Mucosa of descending colon (tissue), 3 donors: ENCODE measurements around the gene SECISBP2. TPM values are rescaled to one million over a fixed set of nuclear protein-coding genes. Genes with fewer than 3 reads are reported as not detected.

Source experiments
- ATAC-seq: fragments of 200-7000 bp; cut with Tn5 transposase; one replicate; pipeline ENCODE4 v1.9.1; 2020; ENCODE audit warnings: mild to moderate bottlenecking, moderate library complexity
- DNase-seq, 3 donors: peaks; one replicate each; pipeline ENCODE4 v3.0.0-alpha.2; 2020
- H3K36me3 ChIP-seq: fragments of 200-600 bp; one replicate; pipeline ENCODE4 v1.8.0; 2021; ENCODE audit warnings: low read depth, mild to moderate bottlenecking
- H3K4me1 ChIP-seq: fragments of 200-600 bp; one replicate; pipeline ENCODE4 v1.8.0; 2021; ENCODE audit warnings: low read depth, mild to moderate bottlenecking
- H3K4me3 ChIP-seq: fragments of 200-600 bp; one replicate; pipeline ENCODE4 v1.8.0; 2021; ENCODE audit warnings: mild to moderate bottlenecking
- H3K9me3 ChIP-seq: fragments of 200-600 bp; one replicate; pipeline ENCODE4 v1.8.0; 2021; ENCODE audit warnings: mild to moderate bottlenecking
- CTCF ChIP-seq: fragments of 200-600 bp; IDR thresholded peaks from one replicate; pipeline ENCODE4 v1.8.0; 2022; ENCODE audit warnings: antibody characterized with exemption, mild to moderate bottlenecking
- intact Hi-C, 2 donors: fragments of 100-400 bp; cut with DNase I in 1 of 2; cut with micrococcal nuclease in 1 of 2; formaldehyde crosslinking; loops; one replicate each; pipeline versions ENCODE4 v1.11.0 to v1.11.1; 2022; cut with DNase I, micrococcal nuclease
- total RNA-seq, 3 donors: library from RNA; stranded (reverse); fragmentation: NEBNext Ultra II Directional in 2 of 3; extraction: Animal tissue kit (Norgen Biotek cat#: 25700) in 2 of 3; gene quantifications; one replicate each; pipeline versions ENCODE4 v1.2.1 to v1.2.4, GENCODE V29; 2021 to 2023
- donor health status: DM: no; HTN: no; CAD: no; lungs with moderate emphysema.
- donor health status: DM: no; HTN: no; CAD: no.
- donor health status: DM: no; HTN: yes; CAD: no.

Gene SECISBP2
- total RNA-seq, 3 donors from 2014 or later = 49.4 to 68.0 (median 50.2) TPM

GRCh38 chr9:89312222-89312571 lies 6.1 kb upstream of the SECISBP2 start:
- Histone ChIP-seq H3K4me3 (peak overlapping the region; percentile 74), H3K9me3 (no peaks in the 10 kb centered on the region), H3K4me1 (peaks cover 18% of the 10 kb centered on the region), H3K36me3 (peaks cover 5% of the 10 kb centered on the region)
- ATAC-seq (no peak), DNase-seq (peak in 1 of 3 donors; percentile 52)
- TF ChIP-seq CTCF = no peak
- intact Hi-C loops = no loop called here

GRCh38 chr9:89313842-89314241 lies 4.5 kb upstream of the SECISBP2 start:
- no peak for TF ChIP-seq CTCF
- ATAC-seq (no peak), DNase-seq (no peak)
- Histone ChIP-seq H3K9me3 (no peaks in the 10 kb centered on the region), H3K4me3 (no peak overlapping the region), H3K36me3 (peaks cover 5% of the 10 kb centered on the region), H3K4me1 (peaks cover 23% of the 10 kb centered on the region)
- intact Hi-C loops = no loop called here

- no peak for ATAC-seq
- Histone ChIP-seq H3K9me3 (no peaks in the 10 kb centered on the region), H3K4me1 (peaks cover 26% of the 10 kb centered on the region), H3K36me3 (peaks cover 5% of the 10 kb centered on the region), H3K4me3 (no peak overlapping the region)
- no peak for TF ChIP-seq CTCF
- intact Hi-C loops = no loop called here
- DNase-seq = no peak
Observed at GRCh38 chr9:89314955-89315354, 3.3 kb upstream of the SECISBP2 start.

GRCh38 chr9:89315482-89315881 lies 2.8 kb upstream of the SECISBP2 start:
- Histone ChIP-seq H3K4me3 (no peak overlapping the region), H3K36me3 (peaks cover 5% of the 10 kb centered on the region), H3K9me3 (no peaks in the 10 kb centered on the region), H3K4me1 (peaks cover 25% of the 10 kb centered on the region)
- intact Hi-C loops = no loop called here
- ATAC-seq (no peak), DNase-seq (no peak)
- TF ChIP-seq CTCF = no peak

- intact Hi-C loops = no loop called here
- peaks cover 18% of the 10 kb centered on the region for H3K4me1 ChIP-seq
- no peak for ATAC-seq
- no peak for TF ChIP-seq CTCF
- no peak for DNase-seq
- H3K4me3 ChIP-seq = no peak overlapping the region
- H3K9me3 ChIP-seq = no peaks in the 10 kb centered on the region
- H3K36me3 ChIP-seq = no peaks in the 10 kb centered on the region
Observed at GRCh38 chr9:89317282-89317681, 1.0 kb upstream of the SECISBP2 start.
